Osteocyte (in vitro differentiated cells): ENCODE measurements around the gene NTSR1. TPM values are rescaled to one million over a fixed set of nuclear protein-coding genes. Genes with fewer than 3 reads are reported as not detected.

Experiments used
- DNase-seq: peaks from one replicate; pipeline ENCODE4 v3.0.0; 2021; ENCODE audit warnings: mixed read lengths; ENCODE audit not compliant: unreplicated experiment; ENCODE audit errors: extremely low spot score
- H3K27ac Mint-ChIP-seq: one replicate; pipeline ENCODE4 v1.8.0; 2021; ENCODE audit warnings: mild to moderate bottlenecking, mixed read lengths; ENCODE audit not compliant: unreplicated experiment
- H3K27me3 Mint-ChIP-seq: one replicate; pipeline ENCODE4 v1.8.0; 2021; ENCODE audit warnings: mixed read lengths; ENCODE audit not compliant: unreplicated experiment
- H3K36me3 Mint-ChIP-seq: one replicate; pipeline ENCODE4 v1.8.0; 2021; ENCODE audit warnings: mixed read lengths; ENCODE audit not compliant: unreplicated experiment
- H3K4me1 Mint-ChIP-seq: one replicate; pipeline ENCODE4 v1.8.0; 2021; ENCODE audit warnings: mixed read lengths; ENCODE audit not compliant: unreplicated experiment
- H3K4me3 Mint-ChIP-seq: one replicate; pipeline ENCODE4 v1.8.0; 2021; ENCODE audit warnings: mild to moderate bottlenecking, moderate library complexity, mixed read lengths; ENCODE audit not compliant: unreplicated experiment
- H3K9me3 Mint-ChIP-seq: one replicate; pipeline ENCODE4 v1.8.0; 2021; ENCODE audit warnings: mixed read lengths; ENCODE audit not compliant: unreplicated experiment
- CTCF ChIP-seq: fragments of 200-600 bp; sonication (generic); IDR thresholded peaks from 2 replicates; pipeline ENCODE4 v1.5.0; 2021; ENCODE audit warnings: antibody characterized with exemption, mild to moderate bottlenecking, moderate library complexity
- total RNA-seq: library from RNA; stranded (reverse); gene quantifications from 2 replicates; pipeline ENCODE4 v1.2.1, GENCODE V29; 2021

Gene NTSR1
- total RNA-seq, 1 donor from 2014 or later: 0.11 TPM

GRCh38 chr20:62744741-62745191, 36.1 kb downstream of the NTSR1 start:
- H3K36me3 Mint-ChIP-seq: no peaks in the 10 kb centered on the region
- peaks cover 4% of the 10 kb centered on the region for H3K9me3 Mint-ChIP-seq
- no peak for TF ChIP-seq CTCF
- no peak for DNase-seq
- H3K27ac Mint-ChIP-seq: no peak overlapping the region
- H3K27me3 Mint-ChIP-seq: peaks cover 25% of the 10 kb centered on the region
- H3K4me3 Mint-ChIP-seq: no peak overlapping the region
- H3K4me1 Mint-ChIP-seq: peaks cover 9% of the 10 kb centered on the region

GRCh38 chr20:62745279-62745951, 36.8 kb downstream of the NTSR1 start:
- peaks cover 3% of the 10 kb centered on the region for H3K4me1 Mint-ChIP-seq
- peaks cover 29% of the 10 kb centered on the region for H3K27me3 Mint-ChIP-seq
- H3K36me3 Mint-ChIP-seq: no peaks in the 10 kb centered on the region
- no peak for DNase-seq
- H3K4me3 Mint-ChIP-seq: no peak overlapping the region
- no peak for TF ChIP-seq CTCF
- no peak overlapping the region for H3K27ac Mint-ChIP-seq
- H3K9me3 Mint-ChIP-seq: peaks cover 4% of the 10 kb centered on the region

- Mint-ChIP-seq H3K9me3 (peaks cover 4% of the 10 kb centered on the region), H3K4me3 (no peak overlapping the region), H3K27ac (no peak overlapping the region), H3K4me1 (no peaks in the 10 kb centered on the region), H3K27me3 (peaks cover 29% of the 10 kb centered on the region), H3K36me3 (no peaks in the 10 kb centered on the region)
- DNase-seq: no peak
- no peak for TF ChIP-seq CTCF
Observed at GRCh38 chr20:62745952-62746288, 37.3 kb downstream of the NTSR1 start.

DNA sequence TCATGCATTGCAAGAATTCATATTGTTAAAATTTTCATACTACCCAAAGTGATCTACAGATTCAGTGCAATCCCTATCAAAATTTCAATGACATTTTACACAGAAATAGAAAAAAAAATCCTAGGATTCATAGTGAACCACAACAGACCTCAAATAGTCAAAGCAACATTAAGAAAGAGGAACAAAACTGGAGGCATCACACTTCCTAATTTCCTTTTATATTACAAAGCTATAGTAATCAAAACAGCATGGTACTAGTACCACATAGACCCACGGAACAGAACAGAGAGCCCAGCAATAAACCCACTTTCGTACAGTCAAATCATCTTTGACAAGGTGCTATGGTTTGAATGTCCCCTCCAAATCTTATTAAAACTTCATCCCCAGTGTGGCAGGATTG, 39.7 kb downstream of the NTSR1 start:
- H3K27me3 Mint-ChIP-seq: peaks cover 31% of the 10 kb centered on the region
- no peak for DNase-seq
- H3K27ac Mint-ChIP-seq: no peak overlapping the region
- no peaks in the 10 kb centered on the region for H3K4me1 Mint-ChIP-seq
- no peak overlapping the region for H3K4me3 Mint-ChIP-seq
- peaks cover 4% of the 10 kb centered on the region for H3K9me3 Mint-ChIP-seq
- no peak for TF ChIP-seq CTCF
- no peaks in the 10 kb centered on the region for H3K36me3 Mint-ChIP-seq

DNA sequence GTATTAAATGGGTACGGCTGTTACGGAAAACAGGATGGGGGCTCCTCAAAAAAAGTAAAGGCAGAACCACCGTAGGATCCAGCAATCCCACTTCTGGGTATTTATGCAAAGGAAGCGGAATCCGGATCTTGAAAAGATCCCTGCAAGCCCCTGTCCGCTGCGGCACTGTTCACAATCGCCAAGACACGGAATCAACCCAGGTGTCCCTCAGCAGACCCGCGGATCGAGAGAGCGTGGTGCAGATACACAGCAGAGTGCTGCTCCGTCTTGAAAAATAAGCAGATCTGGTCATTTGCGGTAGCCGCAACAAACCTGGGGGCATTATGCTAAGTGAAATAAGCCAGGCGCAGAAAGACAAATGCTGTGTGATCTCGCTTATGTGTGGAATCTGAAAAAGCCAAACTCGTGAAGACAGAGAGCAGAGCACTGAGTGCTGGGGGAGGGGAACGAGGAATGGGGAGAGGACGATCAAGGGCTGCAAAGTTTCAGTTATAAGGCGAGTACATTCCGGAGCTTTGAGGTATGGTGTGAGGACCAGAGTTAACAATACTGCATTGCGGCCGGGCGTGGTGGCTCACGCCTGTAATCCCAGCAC, 41.3 kb downstream of the NTSR1 start:
- no peak for TF ChIP-seq CTCF
- Mint-ChIP-seq H3K4me1 (no peaks in the 10 kb centered on the region), H3K27ac (no peak overlapping the region), H3K36me3 (no peaks in the 10 kb centered on the region), H3K4me3 (no peak overlapping the region), H3K9me3 (peaks cover 4% of the 10 kb centered on the region), H3K27me3 (peaks cover 27% of the 10 kb centered on the region)
- no peak for DNase-seq
